GM21381 (cell line): ENCODE measurements around the gene CADM1.

Source experiments
- ATAC-seq: cut with Tn5 transposase; IDR thresholded peaks from one replicate; pipeline ENCODE4 v1.9.1; 2021; ENCODE audit warnings: mild to moderate bottlenecking, moderate library complexity; ENCODE audit not compliant: unreplicated experiment

The CADM1 gene

DNA sequence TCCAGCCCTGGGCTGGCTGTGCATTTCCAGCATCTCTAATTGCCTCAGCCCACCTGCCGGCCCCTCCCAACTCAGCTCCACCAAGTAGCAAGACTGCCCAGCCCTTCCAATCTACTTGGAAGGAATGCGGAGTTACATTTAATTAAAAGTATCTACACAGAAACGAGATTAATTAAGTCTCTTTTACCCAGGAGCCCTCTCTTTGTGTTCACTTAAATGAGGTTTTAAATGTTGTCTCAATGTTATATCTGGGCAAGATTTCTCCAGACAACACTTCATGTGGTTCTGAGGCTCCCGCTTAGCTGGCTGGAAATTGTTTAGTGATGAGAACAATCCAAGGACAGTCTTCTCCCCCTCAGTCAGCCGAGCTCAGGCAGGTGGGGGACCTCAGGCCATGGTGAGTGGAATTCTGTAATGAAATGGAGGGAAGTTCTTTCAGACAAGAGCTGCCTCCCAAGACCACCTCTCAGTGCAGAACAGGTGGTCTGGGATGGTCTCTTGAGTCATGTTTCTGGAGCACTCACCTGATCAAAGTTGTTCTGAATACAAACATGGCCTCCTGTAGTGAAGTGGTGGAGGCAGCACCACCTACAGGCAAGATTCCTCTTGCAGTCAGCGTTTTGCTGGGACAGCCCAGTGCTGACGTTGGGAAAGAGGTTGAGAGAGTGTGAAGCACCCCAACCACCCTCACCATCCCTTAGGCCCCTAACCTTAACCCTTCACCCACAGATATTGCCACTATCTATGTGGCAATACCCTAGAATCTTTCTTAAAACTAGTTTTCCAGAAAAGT, 371.6 kb downstream of the CADM1 start:
- no peak for ATAC-seq

DNA sequence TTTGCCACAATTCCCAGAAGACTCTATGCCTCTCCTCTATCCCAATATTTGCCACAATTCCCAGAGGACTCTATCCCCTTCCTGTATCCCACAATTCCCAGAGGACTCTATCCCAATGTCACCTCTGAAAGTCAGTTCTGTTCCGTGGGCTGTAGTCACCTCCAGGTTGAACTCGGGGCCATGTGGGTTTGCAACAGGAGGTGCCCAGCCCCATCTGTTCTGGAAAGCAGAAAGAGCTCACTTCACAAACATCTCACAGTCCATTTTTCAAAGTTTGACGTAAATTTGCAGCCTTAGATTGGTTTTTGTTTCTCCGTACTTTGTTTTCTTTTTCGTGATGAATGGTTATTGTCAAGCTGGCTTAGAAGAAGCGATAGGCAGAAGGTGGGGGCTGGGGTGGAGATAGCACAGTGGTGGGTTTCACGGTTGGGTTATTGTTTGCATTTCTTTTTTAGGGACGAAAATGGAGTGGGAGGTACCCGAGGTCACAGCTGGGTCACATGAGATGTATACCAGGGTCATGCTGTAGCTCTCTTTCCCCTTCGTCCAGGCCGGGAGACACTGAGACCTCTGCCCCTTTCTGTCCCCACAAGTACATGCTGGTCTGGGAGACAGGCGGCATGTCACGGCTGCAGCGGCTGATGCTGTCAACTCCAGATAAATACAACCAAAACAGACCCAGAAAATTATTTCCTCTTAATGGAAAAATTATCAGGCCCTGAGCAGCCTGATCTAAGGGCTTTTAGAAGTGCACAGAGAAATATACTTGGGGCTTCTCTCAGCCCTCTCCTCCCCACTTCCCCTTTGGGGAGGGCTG, 374.5 kb downstream of the CADM1 start:
- no peak for ATAC-seq

DNA sequence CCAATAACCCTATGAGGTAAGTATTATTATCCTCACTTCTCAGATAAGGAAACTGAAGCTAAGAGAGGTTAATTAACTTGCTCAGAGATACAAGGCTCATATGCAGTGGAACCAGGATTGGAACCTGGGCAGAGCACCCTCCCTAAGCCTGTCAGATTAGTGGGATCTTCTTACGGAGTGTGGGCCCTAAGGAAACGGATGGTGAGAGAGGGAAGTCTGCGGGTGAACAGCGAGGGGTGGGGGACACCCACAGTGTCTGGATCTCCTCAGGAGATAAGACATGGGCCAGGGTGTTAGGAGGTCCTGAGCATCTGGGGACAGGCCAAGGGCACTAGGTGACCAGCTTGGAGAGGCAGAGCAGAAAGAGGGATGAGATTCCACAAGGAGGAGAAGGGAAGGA, 376.0 kb downstream of the CADM1 start:
- no peak for ATAC-seq

DNA sequence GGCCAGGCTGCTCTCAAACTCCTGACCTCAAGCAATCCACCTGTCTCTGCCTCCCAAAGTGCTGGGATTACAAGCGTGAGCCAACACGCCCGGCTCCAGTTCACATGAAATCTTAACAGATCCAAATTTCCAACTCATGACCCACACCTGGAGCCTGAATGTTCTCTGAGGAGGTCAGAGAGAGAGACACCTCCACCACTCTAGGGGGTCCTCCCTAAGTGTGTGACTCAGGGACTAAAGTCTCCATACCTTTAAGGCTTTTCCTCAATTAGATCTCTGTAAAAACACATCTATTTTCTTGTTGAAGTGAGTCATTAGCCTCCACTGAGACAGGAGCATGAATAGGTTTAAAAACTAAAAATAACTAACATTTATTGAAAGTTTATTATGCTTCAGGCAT, 376.4 kb downstream of the CADM1 start:
- no peak for ATAC-seq

DNA sequence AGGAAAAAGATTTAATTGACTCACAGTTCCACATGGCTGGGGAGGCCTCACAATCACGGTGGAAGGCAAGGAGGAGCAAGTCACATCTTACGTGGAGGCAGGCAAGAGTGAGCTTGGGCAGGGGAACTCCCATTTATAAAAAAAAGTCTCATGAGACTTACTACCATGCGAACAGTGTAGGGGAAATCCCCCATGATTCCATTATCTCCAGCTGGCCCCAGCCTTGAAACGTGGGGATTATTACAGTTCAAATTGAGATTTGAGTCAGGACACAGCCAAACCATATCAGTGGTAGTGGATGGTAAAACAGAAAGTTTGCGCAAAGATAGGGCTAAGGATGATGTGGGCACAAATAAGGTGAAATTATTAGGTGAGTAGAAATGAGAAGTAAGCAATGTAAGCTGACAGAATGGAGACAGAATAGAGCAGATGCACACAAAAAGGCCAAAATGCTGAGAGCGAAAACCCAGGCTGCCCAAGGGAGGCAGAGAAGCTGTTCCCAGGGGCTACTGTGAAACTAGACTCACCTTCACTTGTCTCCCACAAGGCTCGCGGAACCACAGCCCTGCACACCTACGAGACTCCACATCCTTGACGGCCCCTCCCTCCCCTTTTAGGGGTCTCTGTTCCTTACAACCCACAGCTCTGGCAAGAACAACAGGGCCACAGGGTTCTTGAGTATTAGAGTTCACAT, 377.6 kb downstream of the CADM1 start:
- peak; percentile 76 for ATAC-seq

DNA sequence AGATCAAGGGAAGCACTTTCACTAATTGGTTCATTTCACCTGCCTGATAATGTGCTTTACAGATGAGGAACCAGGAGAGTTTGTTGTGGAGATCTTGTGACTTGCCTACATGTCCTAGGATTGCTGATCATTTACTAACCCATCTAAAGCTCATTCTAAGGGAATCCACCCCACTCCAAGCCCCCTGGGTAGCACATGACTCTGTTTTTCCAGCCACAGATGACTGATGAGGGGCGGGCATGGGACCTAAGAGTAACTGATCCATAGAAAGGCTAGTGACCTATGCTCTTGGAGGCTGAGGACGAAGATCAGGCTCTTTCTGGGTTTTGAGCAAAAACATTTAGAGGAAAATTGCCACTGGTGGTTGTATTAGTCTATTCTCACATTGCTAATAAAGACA, 378.1 kb downstream of the CADM1 start:
- peak; percentile 3 for ATAC-seq

DNA sequence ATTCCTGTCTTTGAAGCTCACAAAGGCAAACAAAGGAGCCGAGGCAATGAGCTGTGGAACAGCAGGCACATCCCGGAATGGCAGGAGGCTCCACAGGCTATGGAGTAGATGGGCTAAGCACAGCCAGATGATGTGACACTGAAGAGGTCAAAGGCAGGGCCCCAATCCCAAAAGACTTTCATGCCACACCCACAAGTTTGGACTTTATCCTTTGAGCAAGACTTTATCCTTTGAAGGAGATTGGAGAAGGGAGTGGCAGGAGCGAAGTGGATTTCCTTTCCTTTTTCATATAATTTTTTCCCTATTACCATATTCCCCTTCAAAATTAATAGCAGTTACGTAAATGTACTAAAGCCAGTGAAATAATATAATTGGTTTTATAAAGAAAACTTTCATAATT, 379.4 kb downstream of the CADM1 start:
- ATAC-seq, result no peak

DNA sequence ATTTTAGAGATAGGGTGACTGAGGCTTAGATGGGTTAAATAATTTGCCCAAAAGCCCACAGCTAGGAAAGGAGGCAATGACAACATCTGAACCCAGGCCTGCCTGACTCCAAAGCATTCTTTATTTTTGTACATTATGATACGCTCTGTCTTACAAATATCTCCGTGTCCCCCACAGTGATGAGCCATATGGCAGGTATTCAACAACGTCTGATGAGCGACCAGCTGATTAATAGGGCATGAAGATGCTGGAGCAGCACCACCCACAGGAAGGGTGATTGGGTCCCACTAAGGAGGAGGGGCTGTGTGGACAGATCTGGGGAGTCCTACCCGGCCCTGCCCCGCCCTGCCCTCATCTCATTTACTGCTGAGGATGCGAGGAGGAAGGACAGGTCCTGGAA, 380.6 kb downstream of the CADM1 start:
- no peak for ATAC-seq

DNA sequence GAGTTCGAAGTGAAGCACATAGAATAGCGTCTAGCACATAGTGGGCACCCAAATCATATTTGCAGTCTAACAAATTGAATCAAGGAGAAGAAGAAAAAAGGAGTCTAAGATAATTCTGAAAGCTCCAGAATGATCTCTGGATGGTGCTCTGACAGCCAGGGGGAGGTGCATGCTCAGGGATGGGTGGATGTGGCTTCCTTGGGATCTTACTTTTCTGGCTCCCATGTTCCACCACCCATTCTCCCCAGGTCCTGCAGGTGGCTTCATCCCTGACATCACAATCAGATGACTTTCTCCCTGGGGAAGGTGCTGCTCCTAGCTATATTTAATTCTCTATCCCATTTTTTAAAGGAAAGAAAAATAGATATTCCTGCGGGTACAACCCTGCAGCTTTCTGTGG, 381.9 kb downstream of the CADM1 start:
- ATAC-seq, result no peak
